Activated T-cell treated with anti-CD3 and anti-CD28 coated beads, Interleukin-2, amount 50 U/mL, for 24 hours (primary cell): ENCODE measurements around the gene SYNGR4.

Experiments
- DNase-seq: peaks from one replicate; pipeline ENCODE4 v3.0.0-alpha.2; 2020
- H3K27ac Mint-ChIP-seq: 2 replicates; pipeline ENCODE4 v1.8.0; 2020; ENCODE audit warnings: mild to moderate bottlenecking, mixed read lengths
- H3K27me3 Mint-ChIP-seq: 2 replicates; pipeline ENCODE4 v1.8.0; 2020; ENCODE audit warnings: mixed read lengths
- H3K36me3 Mint-ChIP-seq: 2 replicates; pipeline ENCODE4 v1.8.0; 2020; ENCODE audit warnings: low read depth, mixed read lengths
- H3K4me1 Mint-ChIP-seq: 2 replicates; pipeline ENCODE4 v1.8.0; 2020; ENCODE audit warnings: low read depth, mixed read lengths
- H3K4me3 Mint-ChIP-seq: 2 replicates; pipeline ENCODE4 v1.8.0; 2020; ENCODE audit warnings: mild to moderate bottlenecking, moderate library complexity, mixed read lengths
- H3K9me3 Mint-ChIP-seq: 2 replicates; pipeline ENCODE4 v1.8.0; 2020; ENCODE audit warnings: mixed read lengths

SYNGR4 gene

DNA sequence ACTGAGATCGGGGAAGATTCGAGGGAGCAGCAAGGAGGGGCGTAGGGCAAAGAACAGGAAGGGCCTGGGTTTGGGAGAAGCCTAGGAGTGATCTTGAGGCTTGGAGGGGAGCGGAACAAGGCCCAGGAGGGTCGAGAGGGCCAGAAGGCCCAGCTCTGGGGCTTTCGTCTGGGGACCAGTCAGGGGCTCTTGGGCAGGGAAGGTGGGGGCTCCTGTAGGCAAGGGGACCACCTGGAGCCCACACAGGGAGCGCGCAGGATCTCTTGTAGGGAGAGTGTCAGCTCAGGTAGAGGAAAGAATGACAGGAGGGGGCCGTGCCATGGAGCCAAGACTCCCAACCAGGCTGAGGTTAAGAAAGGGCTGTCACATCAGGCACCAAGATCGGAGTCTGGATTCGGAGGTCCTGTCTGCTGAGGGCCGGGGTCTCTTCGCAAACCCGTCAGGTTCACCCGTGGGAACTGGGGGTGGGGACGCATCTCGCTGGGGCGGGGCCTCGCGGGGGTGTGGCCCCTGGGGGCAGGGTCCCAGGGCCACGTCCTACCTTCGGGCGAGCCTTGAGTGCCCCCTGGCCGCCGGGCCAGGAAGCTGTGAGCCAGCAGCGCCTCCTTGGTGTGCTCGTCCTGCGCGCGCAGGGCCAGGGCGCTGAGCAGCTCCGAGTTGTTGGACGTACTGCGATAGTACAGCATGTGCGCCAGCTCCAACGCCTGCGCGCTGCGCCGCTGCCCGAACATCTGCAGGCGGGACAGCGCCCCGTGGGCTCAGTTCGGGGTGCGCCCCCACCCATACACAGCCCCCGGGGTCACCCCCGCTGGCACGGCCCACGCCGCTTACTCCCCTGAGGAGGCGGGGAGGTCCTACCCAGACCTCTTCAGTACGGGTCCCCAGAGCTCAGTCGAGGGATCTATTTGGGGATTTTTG is 30.4 kb upstream of the SYNGR4 start:
- peaks cover 52% of the 10 kb centered on the region for H3K4me1 Mint-ChIP-seq
- H3K36me3 Mint-ChIP-seq: peaks cover 35% of the 10 kb centered on the region
- peak; percentile 94 for DNase-seq
- H3K27me3 Mint-ChIP-seq: no peaks in the 10 kb centered on the region
- H3K4me3 Mint-ChIP-seq: peak overlapping the region; percentile 80
- peak overlapping the region; percentile 98 for H3K27ac Mint-ChIP-seq
- no peaks in the 10 kb centered on the region for H3K9me3 Mint-ChIP-seq

- Mint-ChIP-seq H3K4me3 (no peak overlapping the region), H3K27me3 (no peaks in the 10 kb centered on the region), H3K36me3 (peaks cover 8% of the 10 kb centered on the region), H3K9me3 (no peaks in the 10 kb centered on the region), H3K4me1 (peaks cover 14% of the 10 kb centered on the region), H3K27ac (no peak overlapping the region)
- DNase-seq: no peak
These were observed 25.9 kb upstream of the SYNGR4 start for GRCh38 chr19:48338253-48338755.

DNA sequence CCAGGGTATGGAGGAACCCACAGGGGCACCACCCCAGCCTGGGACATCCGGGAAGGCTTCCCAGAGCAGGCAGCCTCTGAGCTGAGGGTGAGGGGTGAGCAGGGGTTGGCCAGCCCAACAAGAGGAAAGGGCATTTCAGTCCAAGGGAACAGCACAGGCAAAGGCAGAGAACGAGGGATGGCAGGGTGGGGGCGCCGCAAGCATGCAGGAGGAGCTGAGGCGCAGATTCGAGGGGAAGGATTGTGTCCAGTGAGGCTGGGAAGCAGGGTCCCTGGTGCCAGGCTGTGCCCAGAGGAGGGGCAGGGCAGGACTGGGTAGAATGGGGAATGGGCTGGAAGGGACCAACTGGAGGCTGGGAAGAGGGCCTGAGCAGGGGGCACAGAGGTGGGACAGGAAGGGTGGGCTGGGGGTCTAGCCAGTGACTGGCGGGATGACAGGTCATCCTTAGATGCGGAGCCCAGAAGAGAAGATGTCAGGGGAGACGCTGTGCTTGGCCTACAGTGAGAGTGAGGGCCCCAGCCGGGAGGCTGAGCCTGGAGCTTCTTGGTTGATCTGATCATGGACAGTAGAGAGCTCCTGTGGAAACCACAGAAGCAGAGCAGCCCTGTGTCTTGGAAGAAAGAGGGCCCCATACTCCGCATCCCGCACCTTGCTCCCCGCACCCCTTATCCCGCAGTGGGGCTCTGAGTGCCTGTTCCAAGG is 25.2 kb upstream of the SYNGR4 start:
- peaks cover 11% of the 10 kb centered on the region for H3K36me3 Mint-ChIP-seq
- peaks cover 9% of the 10 kb centered on the region for H3K4me1 Mint-ChIP-seq
- no peak overlapping the region for H3K4me3 Mint-ChIP-seq
- no peaks in the 10 kb centered on the region for H3K27me3 Mint-ChIP-seq
- no peaks in the 10 kb centered on the region for H3K9me3 Mint-ChIP-seq
- H3K27ac Mint-ChIP-seq: no peak overlapping the region
- DNase-seq: no peak

DNA sequence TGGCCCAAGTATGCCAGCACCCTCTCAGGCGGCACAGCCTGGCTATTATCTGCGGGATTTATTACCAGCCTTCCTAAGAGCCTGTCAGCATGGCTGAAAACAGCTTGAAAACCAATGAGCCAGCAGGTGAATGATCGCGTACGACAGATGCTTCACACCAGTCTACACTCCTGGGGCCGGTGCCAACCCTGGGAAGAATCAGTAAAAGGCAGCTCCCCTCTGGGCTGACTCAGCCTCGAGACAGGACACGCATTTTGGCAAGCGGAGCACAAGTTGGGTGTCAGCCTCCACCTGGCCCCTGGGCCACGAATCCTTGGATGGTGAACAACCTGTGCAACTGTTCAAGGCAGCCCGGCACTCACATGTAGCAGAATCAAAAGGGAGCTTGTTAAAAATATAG is 23.2 kb upstream of the SYNGR4 start:
- DNase-seq: no peak
- peaks cover 16% of the 10 kb centered on the region for H3K36me3 Mint-ChIP-seq
- H3K27me3 Mint-ChIP-seq: no peaks in the 10 kb centered on the region
- no peak overlapping the region for H3K4me3 Mint-ChIP-seq
- no peaks in the 10 kb centered on the region for H3K4me1 Mint-ChIP-seq
- H3K27ac Mint-ChIP-seq: no peak overlapping the region
- H3K9me3 Mint-ChIP-seq: no peaks in the 10 kb centered on the region

GRCh38 chr19:48341515-48342413 is 22.4 kb upstream of the SYNGR4 start:
- Mint-ChIP-seq H3K9me3 (no peaks in the 10 kb centered on the region), H3K4me1 (no peaks in the 10 kb centered on the region), H3K4me3 (no peak overlapping the region), H3K27me3 (no peaks in the 10 kb centered on the region), H3K36me3 (peaks cover 16% of the 10 kb centered on the region), H3K27ac (no peak overlapping the region)
- DNase-seq: no peak

- H3K4me1 Mint-ChIP-seq: no peaks in the 10 kb centered on the region
- H3K4me3 Mint-ChIP-seq: no peak overlapping the region
- H3K27ac Mint-ChIP-seq: no peak overlapping the region
- peaks cover 16% of the 10 kb centered on the region for H3K36me3 Mint-ChIP-seq
- no peaks in the 10 kb centered on the region for H3K9me3 Mint-ChIP-seq
- no peaks in the 10 kb centered on the region for H3K27me3 Mint-ChIP-seq
- no peak for DNase-seq
These were observed 21.8 kb upstream of the SYNGR4 start for GRCh38 chr19:48342414-48342738.

DNA sequence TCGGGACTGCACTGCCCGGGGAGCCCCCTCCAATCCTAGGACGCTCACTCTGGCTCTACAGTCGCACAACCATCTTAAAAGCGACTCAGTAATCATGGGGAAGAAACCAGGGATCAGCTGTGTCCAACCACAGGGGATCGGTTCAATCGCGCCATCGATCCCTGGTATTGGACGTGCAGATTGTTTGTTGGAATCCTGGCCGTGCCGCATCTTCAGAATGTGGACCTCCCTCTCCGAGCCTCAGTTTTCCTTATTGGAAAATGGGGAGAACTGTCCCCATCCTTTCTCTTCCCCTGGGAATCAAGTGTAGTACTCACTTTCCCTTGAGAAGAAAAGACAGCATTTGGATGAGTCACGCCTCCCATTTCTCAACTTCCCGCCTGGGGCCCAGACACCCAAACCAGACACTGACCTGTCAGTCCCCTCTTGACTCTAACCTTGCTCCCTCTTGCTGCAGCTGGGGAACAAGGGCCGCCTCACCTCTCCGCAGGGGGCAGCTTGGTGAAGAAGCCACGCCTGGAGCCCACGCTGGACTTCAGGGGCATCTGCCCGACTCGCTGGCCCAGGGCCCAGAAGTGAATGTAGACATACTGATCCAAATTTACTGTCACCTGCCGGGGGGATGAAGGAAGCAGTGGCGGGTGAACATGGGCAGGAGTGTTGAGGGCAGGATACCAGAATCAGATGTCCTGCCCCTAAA is 21.2 kb upstream of the SYNGR4 start:
- H3K36me3 Mint-ChIP-seq: peaks cover 16% of the 10 kb centered on the region
- DNase-seq: no peak
- H3K27ac Mint-ChIP-seq: no peak overlapping the region
- H3K4me3 Mint-ChIP-seq: no peak overlapping the region
- no peaks in the 10 kb centered on the region for H3K9me3 Mint-ChIP-seq
- H3K4me1 Mint-ChIP-seq: no peaks in the 10 kb centered on the region
- H3K27me3 Mint-ChIP-seq: no peaks in the 10 kb centered on the region

GRCh38 chr19:48344892-48345291 is 19.3 kb upstream of the SYNGR4 start:
- no peak overlapping the region for H3K4me3 Mint-ChIP-seq
- H3K4me1 Mint-ChIP-seq: no peaks in the 10 kb centered on the region
- peaks cover 19% of the 10 kb centered on the region for H3K36me3 Mint-ChIP-seq
- H3K9me3 Mint-ChIP-seq: no peaks in the 10 kb centered on the region
- no peak for DNase-seq
- no peak overlapping the region for H3K27ac Mint-ChIP-seq
- H3K27me3 Mint-ChIP-seq: no peaks in the 10 kb centered on the region

DNA sequence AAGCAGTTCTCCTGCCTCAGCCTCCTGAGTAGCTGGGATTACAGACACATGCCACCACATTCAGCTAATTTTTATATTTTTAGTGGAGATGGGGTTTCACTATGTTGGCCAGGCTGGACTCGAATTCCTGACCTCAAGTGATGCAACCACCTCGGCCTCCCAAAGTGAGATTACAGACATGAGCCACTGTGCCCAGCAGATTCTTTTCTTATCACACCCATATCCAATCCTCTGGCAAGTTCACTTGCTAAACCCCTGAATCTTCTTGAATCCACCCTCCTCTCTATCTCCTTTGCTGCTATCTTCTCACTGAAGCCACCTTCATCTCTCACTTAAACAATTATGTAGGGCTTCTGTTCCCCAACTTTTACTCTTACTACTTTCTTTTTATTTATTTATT is 18.0 kb upstream of the SYNGR4 start:
- Mint-ChIP-seq H3K9me3 (no peaks in the 10 kb centered on the region), H3K27ac (no peak overlapping the region), H3K36me3 (peaks cover 19% of the 10 kb centered on the region), H3K4me1 (peaks cover 3% of the 10 kb centered on the region), H3K27me3 (no peaks in the 10 kb centered on the region), H3K4me3 (no peak overlapping the region)
- no peak for DNase-seq

GRCh38 chr19:48348045-48348444 is 16.1 kb upstream of the SYNGR4 start:
- H3K27ac Mint-ChIP-seq: no peak overlapping the region

GRCh38 chr19:48348737-48349136 is 15.4 kb upstream of the SYNGR4 start:
- no peak overlapping the region for H3K4me3 Mint-ChIP-seq
- H3K9me3 Mint-ChIP-seq: no peaks in the 10 kb centered on the region
- H3K36me3 Mint-ChIP-seq: peaks cover 7% of the 10 kb centered on the region
- no peak for DNase-seq
- H3K4me1 Mint-ChIP-seq: peaks cover 3% of the 10 kb centered on the region
- H3K27me3 Mint-ChIP-seq: no peaks in the 10 kb centered on the region
- no peak overlapping the region for H3K27ac Mint-ChIP-seq

More at GRCh38 chr19:48348045-48348444, 16.1 kb upstream of the SYNGR4 start:
- Mint-ChIP-seq H3K9me3 (no peaks in the 10 kb centered on the region), H3K27me3 (no peaks in the 10 kb centered on the region), H3K36me3 (peaks cover 12% of the 10 kb centered on the region), H3K4me1 (peaks cover 3% of the 10 kb centered on the region), H3K4me3 (no peak overlapping the region)
- no peak for DNase-seq

DNA sequence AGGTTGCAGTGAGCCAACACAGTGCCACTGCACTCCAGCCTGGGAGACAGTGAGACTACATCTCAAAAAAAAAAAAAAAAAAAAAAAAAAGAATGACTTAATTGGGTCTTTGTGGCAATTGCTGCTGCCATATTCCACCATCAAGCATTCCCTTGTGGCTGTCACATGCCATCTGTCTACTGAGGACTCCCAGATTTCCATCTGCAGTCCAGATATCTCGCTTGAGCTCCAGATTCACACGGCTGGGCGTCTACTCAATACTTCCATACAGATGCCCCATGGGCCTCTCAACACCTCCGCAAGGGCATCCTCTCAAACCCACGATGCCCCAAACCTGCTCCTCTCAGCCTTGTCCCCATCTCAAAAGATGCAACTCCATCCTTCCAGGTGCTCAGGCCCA is 13.3 kb upstream of the SYNGR4 start:
- H3K4me3 Mint-ChIP-seq: no peak overlapping the region
- DNase-seq: no peak
- H3K4me1 Mint-ChIP-seq: peaks cover 3% of the 10 kb centered on the region
- no peak overlapping the region for H3K27ac Mint-ChIP-seq
- no peaks in the 10 kb centered on the region for H3K27me3 Mint-ChIP-seq
- H3K36me3 Mint-ChIP-seq: peaks cover 3% of the 10 kb centered on the region
- H3K9me3 Mint-ChIP-seq: no peaks in the 10 kb centered on the region

DNA sequence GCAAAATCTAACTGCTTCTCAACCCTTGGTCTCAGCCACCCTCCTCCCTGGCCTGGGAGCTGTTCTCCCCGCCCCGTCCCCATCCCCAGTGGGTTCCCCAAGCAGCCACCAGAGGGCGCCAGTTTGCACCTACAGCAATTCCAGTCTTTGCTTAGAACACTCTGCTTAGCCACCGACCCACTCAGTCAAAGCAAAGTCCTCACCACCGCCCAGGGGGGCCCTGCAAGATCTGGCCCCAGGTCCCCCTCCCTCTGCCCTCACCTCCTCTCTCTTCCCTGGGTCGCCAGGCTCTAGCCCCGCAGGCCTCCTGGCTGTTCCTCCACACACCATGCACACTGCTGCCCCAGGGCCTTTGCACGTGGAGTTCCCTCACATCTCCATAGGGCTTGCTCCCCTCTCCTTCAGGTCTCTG is 12.8 kb upstream of the SYNGR4 start:
- H3K4me1 Mint-ChIP-seq: peaks cover 3% of the 10 kb centered on the region
- no peaks in the 10 kb centered on the region for H3K27me3 Mint-ChIP-seq
- H3K27ac Mint-ChIP-seq: no peak overlapping the region
- H3K9me3 Mint-ChIP-seq: no peaks in the 10 kb centered on the region
- peak; percentile 89 for DNase-seq
- peaks cover 3% of the 10 kb centered on the region for H3K36me3 Mint-ChIP-seq
- no peak overlapping the region for H3K4me3 Mint-ChIP-seq

DNA sequence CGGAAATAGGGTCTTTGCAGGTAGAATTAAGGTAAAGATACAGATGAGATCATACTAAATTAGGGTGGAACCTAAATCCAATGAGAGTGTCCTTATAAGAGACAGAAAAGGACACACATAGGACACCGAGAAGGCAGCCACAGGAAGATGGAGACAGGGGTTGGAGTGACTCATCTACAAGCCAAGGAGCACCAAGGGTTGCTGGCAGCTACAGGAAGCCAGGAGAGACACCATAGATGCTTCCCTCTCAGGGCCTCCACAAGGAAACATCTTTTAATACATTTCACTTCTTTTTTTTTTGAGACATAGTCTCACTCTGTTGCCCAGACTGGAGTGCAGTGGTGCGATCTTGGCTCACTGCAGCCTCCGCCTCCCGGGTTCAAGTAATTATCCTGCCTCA is 10.5 kb upstream of the SYNGR4 start:
- peaks cover 7% of the 10 kb centered on the region for H3K36me3 Mint-ChIP-seq
- DNase-seq: no peak
- no peaks in the 10 kb centered on the region for H3K9me3 Mint-ChIP-seq
- no peaks in the 10 kb centered on the region for H3K27me3 Mint-ChIP-seq
- peaks cover 3% of the 10 kb centered on the region for H3K4me1 Mint-ChIP-seq
- H3K27ac Mint-ChIP-seq: peak overlapping the region; percentile 40
- no peak overlapping the region for H3K4me3 Mint-ChIP-seq
